Left ventricle myocardium inferior (tissue), 1 donor: ENCODE data around the gene TSHZ3. TPM values are rescaled to one million over a fixed set of nuclear protein-coding genes. Genes with fewer than 3 reads are reported as not detected.

Experiments
- DNase-seq: peaks from one replicate; pipeline ENCODE4 v3.0.0-alpha.2; 2020
- H3K27ac ChIP-seq: fragments of 200-600 bp; replicated peaks from 2 replicates; pipeline ENCODE4 v1.8.0; 2021
- H3K27me3 ChIP-seq: fragments of 200-600 bp; 2 replicates; pipeline ENCODE4 v1.8.0; 2021; ENCODE audit warnings: low read depth
- H3K36me3 ChIP-seq: fragments of 200-600 bp; 2 replicates; pipeline ENCODE4 v1.8.0; 2021
- H3K4me1 ChIP-seq: fragments of 200-600 bp; 2 replicates; pipeline ENCODE4 v1.8.0; 2021
- H3K4me3 ChIP-seq: fragments of 200-600 bp; 2 replicates; pipeline ENCODE4 v1.8.0; 2021; ENCODE audit warnings: mild to moderate bottlenecking, moderate library complexity
- H3K9me3 ChIP-seq: fragments of 200-600 bp; replicated peaks from 2 replicates; pipeline ENCODE4 v1.8.0; 2021
- intact Hi-C: fragments of 100-400 bp; cut with micrococcal nuclease; formaldehyde crosslinking; loops from one replicate; pipeline ENCODE4 v1.11.0; 2022
- total RNA-seq: library from RNA; stranded (reverse); fragmentation: NEBNext Ultra II Directional; extraction: Animal tissue kit (Norgen Biotek cat#: 25700); gene quantifications from one replicate; pipeline ENCODE4 v1.2.1, GENCODE V29; 2021
- TF ChIP-seq, protein P1 (sequence below): fragments of 200-600 bp; IDR thresholded peaks from 2 replicates; pipeline ENCODE4 v1.8.0; 2021; ENCODE audit warnings: antibody characterized with exemption, mild to moderate bottlenecking, borderline replicate concordance
- donor health status: DM: no; HTN: yes; CAD: no; lungs with severe emphysema.

The TSHZ3 gene
- total RNA-seq, 1 donor from 2014 or later: 2.9 TPM

DNA sequence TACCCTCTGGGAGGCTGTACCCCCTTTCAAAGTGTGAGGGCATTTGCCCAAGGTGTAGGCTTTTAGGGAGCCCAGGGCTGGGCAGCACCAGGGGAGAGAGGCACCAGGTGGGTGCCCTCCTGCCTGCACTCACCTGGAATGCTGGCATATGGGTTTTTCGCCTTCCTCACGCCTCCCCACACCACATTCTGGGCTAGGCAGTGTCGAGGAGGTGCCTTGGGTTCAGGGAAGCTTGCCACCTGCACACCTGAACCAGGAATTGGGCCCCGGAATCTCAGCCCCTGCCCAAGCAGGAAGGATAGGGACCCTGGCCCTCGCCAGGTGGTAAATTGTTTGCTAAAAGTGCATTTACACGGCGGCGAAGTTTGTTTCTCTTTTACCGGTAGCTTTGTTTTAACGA lies 5.1 kb upstream of the TSHZ3 start:
- Histone ChIP-seq H3K27ac (no peak overlapping the region), H3K4me1 (peaks cover 38% of the 10 kb centered on the region), H3K27me3 (peaks cover 86% of the 10 kb centered on the region), H3K36me3 (no peaks in the 10 kb centered on the region), H3K4me3 (no peak overlapping the region), H3K9me3 (no peaks in the 10 kb centered on the region)
- TF ChIP-seq, protein P1, sequence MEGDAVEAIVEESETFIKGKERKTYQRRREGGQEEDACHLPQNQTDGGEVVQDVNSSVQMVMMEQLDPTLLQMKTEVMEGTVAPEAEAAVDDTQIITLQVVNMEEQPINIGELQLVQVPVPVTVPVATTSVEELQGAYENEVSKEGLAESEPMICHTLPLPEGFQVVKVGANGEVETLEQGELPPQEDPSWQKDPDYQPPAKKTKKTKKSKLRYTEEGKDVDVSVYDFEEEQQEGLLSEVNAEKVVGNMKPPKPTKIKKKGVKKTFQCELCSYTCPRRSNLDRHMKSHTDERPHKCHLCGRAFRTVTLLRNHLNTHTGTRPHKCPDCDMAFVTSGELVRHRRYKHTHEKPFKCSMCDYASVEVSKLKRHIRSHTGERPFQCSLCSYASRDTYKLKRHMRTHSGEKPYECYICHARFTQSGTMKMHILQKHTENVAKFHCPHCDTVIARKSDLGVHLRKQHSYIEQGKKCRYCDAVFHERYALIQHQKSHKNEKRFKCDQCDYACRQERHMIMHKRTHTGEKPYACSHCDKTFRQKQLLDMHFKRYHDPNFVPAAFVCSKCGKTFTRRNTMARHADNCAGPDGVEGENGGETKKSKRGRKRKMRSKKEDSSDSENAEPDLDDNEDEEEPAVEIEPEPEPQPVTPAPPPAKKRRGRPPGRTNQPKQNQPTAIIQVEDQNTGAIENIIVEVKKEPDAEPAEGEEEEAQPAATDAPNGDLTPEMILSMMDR: no peak
- DNase-seq: no peak
- intact Hi-C loops: no loop called here

- Histone ChIP-seq H3K27ac (no peak overlapping the region), H3K27me3 (peaks cover 86% of the 10 kb centered on the region), H3K4me3 (no peak overlapping the region), H3K36me3 (no peaks in the 10 kb centered on the region), H3K9me3 (no peaks in the 10 kb centered on the region), H3K4me1 (peaks cover 42% of the 10 kb centered on the region)
- TF ChIP-seq, protein P1: no peak
- no peak for DNase-seq
- intact Hi-C loops: no loop called here
These were observed 4.6 kb upstream of the TSHZ3 start for GRCh38 chr19:31353833-31354232.

- no peak for DNase-seq
- Histone ChIP-seq H3K4me1 (peaks cover 51% of the 10 kb centered on the region), H3K9me3 (no peaks in the 10 kb centered on the region), H3K27ac (no peak overlapping the region), H3K36me3 (no peaks in the 10 kb centered on the region), H3K27me3 (peaks cover 82% of the 10 kb centered on the region), H3K4me3 (no peak overlapping the region)
- intact Hi-C loops: no loop called here
- TF ChIP-seq, protein P1: no peak
These were observed 3.8 kb upstream of the TSHZ3 start for GRCh38 chr19:31352782-31353651.

- no peaks in the 10 kb centered on the region for H3K9me3 ChIP-seq
- no peaks in the 10 kb centered on the region for H3K36me3 ChIP-seq
- peaks cover 76% of the 10 kb centered on the region for H3K27me3 ChIP-seq
- TF ChIP-seq, protein P1: no peak
- H3K4me1 ChIP-seq: peaks cover 57% of the 10 kb centered on the region
- no peak for DNase-seq
- H3K4me3 ChIP-seq: peak overlapping the region; percentile 96
- H3K27ac ChIP-seq: no peak overlapping the region
- intact Hi-C loops: no loop called here
These were observed 3.1 kb upstream of the TSHZ3 start for GRCh38 chr19:31352296-31352781.

DNA sequence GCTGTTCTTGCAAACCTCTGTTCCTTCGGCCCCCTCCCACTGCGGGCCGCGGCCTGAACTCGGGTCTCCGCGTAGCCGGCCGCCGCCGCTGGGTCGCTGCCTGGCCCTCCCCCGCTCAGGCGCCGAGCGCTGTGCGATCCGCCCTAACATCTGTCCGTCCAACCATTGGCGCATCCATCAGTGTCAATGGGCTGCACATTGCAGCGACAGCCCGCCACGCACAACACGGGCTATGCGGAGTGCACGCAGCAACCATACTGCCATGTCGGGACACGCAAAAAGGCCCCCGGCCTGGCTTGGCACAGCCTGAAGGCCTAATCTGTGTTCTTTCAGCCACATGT lies 2.6 kb upstream of the TSHZ3 start:
- peak overlapping the region; percentile 96 for H3K27ac ChIP-seq
- peak; percentile 26 for DNase-seq
- H3K9me3 ChIP-seq: no peaks in the 10 kb centered on the region
- H3K4me3 ChIP-seq: peak overlapping the region; percentile 96
- H3K36me3 ChIP-seq: no peaks in the 10 kb centered on the region
- TF ChIP-seq, protein P1: no peak
- H3K4me1 ChIP-seq: peaks cover 55% of the 10 kb centered on the region
- intact Hi-C loops: no loop called here
- peaks cover 71% of the 10 kb centered on the region for H3K27me3 ChIP-seq
